HepG2 (cell line): ENCODE measurements around the gene TIA1. TPM values are rescaled to one million over a fixed set of nuclear protein-coding genes. Genes with fewer than 3 reads are reported as not detected.

ENCODE experiments used
- GFI1 ChIP-seq: sonication (generic); formaldehyde crosslinking; IDR thresholded peaks from 2 replicates; pipeline ENCODE4 v1.5.0; 2020; ENCODE audit warnings: missing genetic modification reagents, mild to moderate bottlenecking, borderline replicate concordance
- HNF4A ChIP-seq: sonication (generic); formaldehyde crosslinking; IDR thresholded peaks from 2 replicates; pipeline ENCODE4 v1.4.0; 2020; ENCODE audit warnings: missing genetic modification reagents
- JUN ChIP-seq: sonication (generic); formaldehyde crosslinking; IDR thresholded peaks from 2 replicates; pipeline ENCODE4 v1.4.0; 2020; ENCODE audit warnings: mild to moderate bottlenecking, missing genetic modification reagents
- MED13 ChIP-seq: sonication (generic); formaldehyde crosslinking; IDR thresholded peaks from 2 replicates; pipeline ENCODE4 v1.5.0; 2020; ENCODE audit warnings: missing genetic modification reagents
- MIXL1 ChIP-seq: IDR thresholded peaks from 2 replicates; pipeline ENCODE4 v1.6.1; 2016
- NFE2L1 ChIP-seq: sonication (generic); formaldehyde crosslinking; IDR thresholded peaks from 2 replicates; pipeline ENCODE4 v1.4.0; 2020; ENCODE audit warnings: missing genetic modification reagents, mild to moderate bottlenecking, borderline replicate concordance
- NR2F2 ChIP-seq: IDR thresholded peaks from 2 replicates; pipeline ENCODE4 v1.6.1; 2012; ENCODE audit warnings: low read depth, inconsistent platforms, borderline replicate concordance
- POLR2AphosphoS5 ChIP-seq: IDR thresholded peaks from 2 replicates; pipeline ENCODE4 v1.6.1; 2012; ENCODE audit warnings: low read depth, low read length
- SMARCC2 ChIP-seq: fragments of 450-650 bp; IDR thresholded peaks from 2 replicates; pipeline ENCODE4 v1.6.1; 2017; ENCODE audit warnings: antibody characterized with exemption, mild to moderate bottlenecking
- SP5 ChIP-seq: IDR thresholded peaks from 2 replicates; pipeline ENCODE4 v1.6.1; 2016; ENCODE audit warnings: low read depth, borderline replicate concordance
- TBX2 ChIP-seq: sonication (generic); formaldehyde crosslinking; IDR thresholded peaks from 2 replicates; pipeline ENCODE4 v1.5.0; 2020; ENCODE audit warnings: missing genetic modification reagents, mild to moderate bottlenecking, borderline replicate concordance
- WIZ ChIP-seq: sonication (generic); formaldehyde crosslinking; IDR thresholded peaks from 2 replicates; pipeline ENCODE4 v1.5.1; 2020; ENCODE audit warnings: mild to moderate bottlenecking, missing genetic modification reagents
- ZBTB3 ChIP-seq: sonication (generic); formaldehyde crosslinking; IDR thresholded peaks from 2 replicates; pipeline ENCODE4 v1.4.0; 2020; ENCODE audit warnings: low read depth, mild to moderate bottlenecking, moderate library complexity, missing genetic modification reagents, borderline replicate concordance
- ZFP62 ChIP-seq: sonication (generic); formaldehyde crosslinking; IDR thresholded peaks from 2 replicates; pipeline ENCODE4 v1.4.0; 2020; ENCODE audit warnings: missing genetic modification reagents
- ZMYM4 ChIP-seq: sonication (generic); formaldehyde crosslinking; IDR thresholded peaks from 2 replicates; pipeline ENCODE4 v1.8.1; 2023; ENCODE audit warnings: mild to moderate bottlenecking, missing genetic modification reagents
- ZNF232 ChIP-seq: sonication (generic); formaldehyde crosslinking; IDR thresholded peaks from 2 replicates; pipeline ENCODE4 v1.4.0; 2020; ENCODE audit warnings: missing genetic modification reagents, borderline replicate concordance
- ZNF253 ChIP-seq: sonication (generic); formaldehyde crosslinking; IDR thresholded peaks from 2 replicates; pipeline ENCODE4 v1.8.0; 2022; ENCODE audit warnings: mild to moderate bottlenecking, missing genetic modification reagents, borderline replicate concordance
- ZNF432 ChIP-seq: sonication (generic); formaldehyde crosslinking; IDR thresholded peaks from 2 replicates; pipeline ENCODE4 v1.5.0; 2020; ENCODE audit warnings: missing genetic modification reagents, mild to moderate bottlenecking, borderline replicate concordance
- ZNF468 ChIP-seq: sonication (generic); formaldehyde crosslinking; IDR thresholded peaks from 2 replicates; pipeline ENCODE4 v1.8.0; 2022; ENCODE audit warnings: mild to moderate bottlenecking, moderate library complexity, missing genetic modification reagents
- ZNF567 ChIP-seq: sonication (generic); formaldehyde crosslinking; IDR thresholded peaks from 2 replicates; pipeline ENCODE4 v1.8.1; 2023; ENCODE audit warnings: mild to moderate bottlenecking, missing genetic modification reagents, borderline replicate concordance
- ZNF572 ChIP-seq: sonication (generic); formaldehyde crosslinking; IDR thresholded peaks from 2 replicates; pipeline ENCODE4 v1.5.1; 2020; ENCODE audit warnings: mild to moderate bottlenecking, missing genetic modification reagents
- ZNF7 ChIP-seq: IDR thresholded peaks from 2 replicates; pipeline ENCODE4 v1.6.1; 2016; ENCODE audit warnings: missing biosample characterization, missing genetic modification reagents
- ZNF879 ChIP-seq: sonication (generic); formaldehyde crosslinking; IDR thresholded peaks from 2 replicates; pipeline ENCODE4 v1.8.1; 2023; ENCODE audit warnings: missing genetic modification reagents
- ZSCAN20 ChIP-seq: sonication (generic); formaldehyde crosslinking; IDR thresholded peaks from 2 replicates; pipeline ENCODE4 v1.4.0; 2020; ENCODE audit warnings: missing genetic modification reagents, mild to moderate bottlenecking, borderline replicate concordance
- ZSCAN21 ChIP-seq: sonication (generic); formaldehyde crosslinking; IDR thresholded peaks from 2 replicates; pipeline ENCODE4 v1.8.0; 2022; ENCODE audit warnings: mild to moderate bottlenecking, missing genetic modification reagents, moderate library complexity, borderline replicate concordance
- polyA plus RNA-seq, 8 experiments: library from polyadenylated mRNA; depleted of rRNA in 3 of 8; stranded (reverse) in 7 of 8; unstranded in 1 of 8; fragments of >200 nt; fragmentation: Illumina TruSeq in 4 of 8; extraction: Trizol in 4 of 8; gene quantifications; 2 replicates each; pipeline versions ENCODE4 v1.2.1 to v1.2.3, GENCODE V29; 2011 to 2016; ENCODE audit warnings: low read depth in 4 of 8, missing spikeins in 1 of 8, mixed read lengths in 1 of 8; ENCODE audit not compliant: insufficient read depth in 1 of 8
- total RNA-seq, 5 experiments: library from RNA; depleted of rRNA; stranded (reverse); fragments of >200 nt; fragmentation: Illumina TruSeq; extraction: Trizol; gene quantifications; 2 replicates each; pipeline ENCODE4 v1.2.3, GENCODE V29; 2016; ENCODE audit warnings: low read depth in 1 of 5
- TF ChIP-seq, protein P1 (sequence below): sonication (generic); formaldehyde crosslinking; IDR thresholded peaks from 2 replicates; pipeline ENCODE4 v1.5.0; 2020; ENCODE audit warnings: missing genetic modification reagents, mild to moderate bottlenecking, borderline replicate concordance
- TF ChIP-seq, protein P2 (sequence below): sonication (generic); formaldehyde crosslinking; IDR thresholded peaks from 2 replicates; pipeline ENCODE4 v1.4.0; 2020; ENCODE audit warnings: low read depth, mild to moderate bottlenecking, missing genetic modification reagents
- TF ChIP-seq, protein P3 (sequence below): sonication (generic); formaldehyde crosslinking; IDR thresholded peaks from 2 replicates; pipeline ENCODE4 v1.5.0; 2020; ENCODE audit warnings: mild to moderate bottlenecking, missing genetic modification reagents

The TIA1 gene
- total and polyA plus RNA-seq, 2 of the 13 experiments (the other 11 are each of a cell fraction or from before 2014, with no cell fraction given), result 209 to 319 TPM

DNA sequence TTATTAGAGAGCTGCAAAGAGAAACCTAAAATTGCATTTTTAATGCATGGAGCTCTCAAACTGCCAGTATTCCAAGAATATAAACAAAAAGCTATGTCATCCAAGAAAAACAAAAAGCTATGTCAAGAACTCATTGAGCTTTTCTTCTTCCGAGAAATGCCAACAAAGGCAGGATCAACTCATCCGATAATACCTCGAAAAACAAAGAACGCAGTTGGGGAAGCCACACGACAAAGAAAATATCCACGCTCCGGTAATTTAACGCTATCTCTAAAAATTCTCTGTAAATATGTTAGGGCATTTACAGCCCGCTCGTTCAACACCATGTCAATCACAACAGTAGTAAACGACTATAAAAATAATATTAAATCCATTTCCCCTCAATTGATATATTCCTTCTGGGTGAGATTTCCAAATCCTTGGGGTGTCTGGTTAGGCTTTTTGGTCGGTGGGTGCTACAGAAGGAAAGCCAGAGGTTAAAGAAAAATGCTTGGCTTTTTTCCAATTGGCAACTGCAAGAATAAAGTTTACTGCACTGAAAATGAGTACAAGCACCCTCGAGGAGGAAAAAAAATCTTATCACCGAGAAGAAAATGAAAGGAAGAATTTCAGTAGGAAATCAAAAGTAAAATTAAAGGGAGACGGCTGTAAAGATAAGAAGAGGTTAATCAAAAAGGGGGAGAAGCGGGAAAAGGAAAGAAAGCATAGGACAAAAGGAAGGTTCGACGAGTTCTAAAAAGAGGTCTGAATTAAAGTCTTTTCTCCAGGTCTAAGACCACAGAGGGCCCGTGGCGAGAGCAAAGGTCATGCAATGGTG is 856 bp downstream of the TIA1 start (continued):
- no peak for TF ChIP-seq ZSCAN21
- no peak for TF ChIP-seq GFI1
- no peak for TF ChIP-seq ZNF468 (CRISPR knock-in tag)
- TF ChIP-seq, protein P1, sequence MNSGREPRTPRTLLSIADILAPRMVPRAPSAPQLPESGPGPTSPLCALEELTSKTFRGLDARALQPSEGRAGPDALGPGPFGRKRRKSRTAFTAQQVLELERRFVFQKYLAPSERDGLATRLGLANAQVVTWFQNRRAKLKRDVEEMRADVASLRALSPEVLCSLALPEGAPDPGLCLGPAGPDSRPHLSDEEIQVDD, result no peak
- no peak for TF ChIP-seq NFE2L1 (CRISPR knock-in tag)
- no peak for TF ChIP-seq NR2F2
- TF ChIP-seq WIZ (CRISPR knock-in tag), result no peak
- TF ChIP-seq, protein P2, sequence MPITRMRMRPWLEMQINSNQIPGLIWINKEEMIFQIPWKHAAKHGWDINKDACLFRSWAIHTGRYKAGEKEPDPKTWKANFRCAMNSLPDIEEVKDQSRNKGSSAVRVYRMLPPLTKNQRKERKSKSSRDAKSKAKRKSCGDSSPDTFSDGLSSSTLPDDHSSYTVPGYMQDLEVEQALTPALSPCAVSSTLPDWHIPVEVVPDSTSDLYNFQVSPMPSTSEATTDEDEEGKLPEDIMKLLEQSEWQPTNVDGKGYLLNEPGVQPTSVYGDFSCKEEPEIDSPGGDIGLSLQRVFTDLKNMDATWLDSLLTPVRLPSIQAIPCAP (CRISPR knock-in tag), result no peak
- no peak for TF ChIP-seq HNF4A
- no peak for TF ChIP-seq ZFP62 (CRISPR knock-in tag)
- no peak for TF ChIP-seq TBX2 (CRISPR knock-in tag)
- TF ChIP-seq ZNF572 (CRISPR knock-in tag), result no peak
- TF ChIP-seq ZBTB3 (CRISPR knock-in tag), result no peak
- no peak for TF ChIP-seq MIXL1
- TF ChIP-seq MED13, result no peak; the same call in 1 of the 2 replicates
- no peak for TF ChIP-seq ZNF879 (CRISPR knock-in tag)
- no peak for TF ChIP-seq ZNF7
- no peak for TF ChIP-seq ZNF567 (CRISPR knock-in tag)
- TF ChIP-seq ZNF253 (CRISPR knock-in tag), result no peak
- TF ChIP-seq SP5 (CRISPR knock-in tag), result no peak
- no peak for TF ChIP-seq ZMYM4 (CRISPR knock-in tag)
- no peak for TF ChIP-seq JUN (CRISPR knock-in tag)
- TF ChIP-seq POLR2AphosphoS5, result no peak
- TF ChIP-seq ZSCAN20, result peak; percentile 11; the same call in 1 of the 2 replicates
- TF ChIP-seq, protein P3, sequence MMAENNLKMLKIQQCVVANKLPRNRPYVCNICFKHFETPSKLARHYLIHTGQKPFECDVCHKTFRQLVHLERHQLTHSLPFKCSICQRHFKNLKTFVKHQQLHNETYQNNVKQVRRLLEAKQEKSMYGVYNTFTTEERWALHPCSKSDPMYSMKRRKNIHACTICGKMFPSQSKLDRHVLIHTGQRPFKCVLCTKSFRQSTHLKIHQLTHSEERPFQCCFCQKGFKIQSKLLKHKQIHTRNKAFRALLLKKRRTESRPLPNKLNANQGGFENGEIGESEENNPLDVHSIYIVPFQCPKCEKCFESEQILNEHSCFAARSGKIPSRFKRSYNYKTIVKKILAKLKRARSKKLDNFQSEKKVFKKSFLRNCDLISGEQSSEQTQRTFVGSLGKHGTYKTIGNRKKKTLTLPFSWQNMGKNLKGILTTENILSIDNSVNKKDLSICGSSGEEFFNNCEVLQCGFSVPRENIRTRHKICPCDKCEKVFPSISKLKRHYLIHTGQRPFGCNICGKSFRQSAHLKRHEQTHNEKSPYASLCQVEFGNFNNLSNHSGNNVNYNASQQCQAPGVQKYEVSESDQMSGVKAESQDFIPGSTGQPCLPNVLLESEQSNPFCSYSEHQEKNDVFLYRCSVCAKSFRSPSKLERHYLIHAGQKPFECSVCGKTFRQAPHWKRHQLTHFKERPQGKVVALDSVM (CRISPR knock-in tag), result no peak
- no peak for TF ChIP-seq SMARCC2
- TF ChIP-seq ZNF432 (CRISPR knock-in tag), result no peak
- TF ChIP-seq ZNF232 (CRISPR knock-in tag), result no peak
